MM.1S (cell line): ENCODE results near the gene SHD.

Source experiments
- DNase-seq: peaks from one replicate; pipeline ENCODE4 v3.0.0-alpha.2; 2015
- H2AFZ ChIP-seq: fragments of 300-600 bp; sonication (generic); 2 replicates; pipeline ENCODE4 v1.6.0; 2016; ENCODE audit warnings: antibody characterized with exemption, low read length
- H3F3A ChIP-seq: fragments of 300-600 bp; sonication (generic); 2 replicates; pipeline ENCODE4 v1.6.1; 2016; ENCODE audit warnings: mild to moderate bottlenecking, antibody characterized with exemption, low read length, moderate library complexity, mixed read lengths; ENCODE audit not compliant: insufficient read depth
- H3K27ac ChIP-seq: fragments of 300-600 bp; sonication (generic); 2 replicates; pipeline ENCODE4 v1.5.1; 2016; ENCODE audit warnings: mild to moderate bottlenecking, low read length
- H3K27me3 ChIP-seq: fragments of 300-600 bp; sonication (generic); replicated peaks from 2 replicates; pipeline ENCODE4 v1.6.0; 2016; ENCODE audit warnings: low read length; ENCODE audit not compliant: insufficient read depth
- H3K36me3 ChIP-seq: fragments of 300-600 bp; sonication (generic); replicated peaks from 2 replicates; pipeline ENCODE4 v1.6.1; 2016; ENCODE audit warnings: mild to moderate bottlenecking, low read length, mixed read lengths; ENCODE audit not compliant: insufficient read depth
- H3K4me1 ChIP-seq: fragments of 300-600 bp; sonication (generic); 2 replicates; pipeline ENCODE4 v1.6.1; 2016; ENCODE audit warnings: low read length, mixed read lengths
- H3K4me2 ChIP-seq: fragments of 300-600 bp; sonication (generic); 2 replicates; pipeline ENCODE4 v1.6.0; 2016; ENCODE audit warnings: low read depth, low read length
- H3K4me3 ChIP-seq: fragments of 300-600 bp; sonication (generic); 2 replicates; pipeline ENCODE4 v1.5.1; 2016; ENCODE audit warnings: low read length, mixed read lengths
- H3K79me2 ChIP-seq: fragments of 300-600 bp; sonication (generic); 2 replicates; pipeline ENCODE4 v1.6.1; 2016; ENCODE audit warnings: mixed run types, low read length, mixed read lengths
- H3K9ac ChIP-seq: fragments of 300-600 bp; sonication (generic); 2 replicates; pipeline ENCODE4 v1.6.1; 2016; ENCODE audit warnings: low read length, mixed read lengths
- H3K9me2 ChIP-seq: fragments of 300-600 bp; sonication (generic); replicated peaks from 2 replicates; pipeline ENCODE4 v1.6.1; 2016; ENCODE audit warnings: mild to moderate bottlenecking, low read length, mixed read lengths; ENCODE audit not compliant: insufficient read depth
- H3K9me3 ChIP-seq: fragments of 300-600 bp; sonication (generic); replicated peaks from 2 replicates; pipeline ENCODE4 v1.6.1; 2016; ENCODE audit warnings: mild to moderate bottlenecking, low read length, mixed read lengths; ENCODE audit not compliant: insufficient read depth
- H4K20me1 ChIP-seq: fragments of 300-600 bp; sonication (generic); 2 replicates; pipeline ENCODE4 v1.6.1; 2016; ENCODE audit warnings: mild to moderate bottlenecking, low read length, moderate library complexity, mixed read lengths; ENCODE audit not compliant: insufficient read depth
- CTCF ChIP-seq: fragments of 300-600 bp; sonication (generic); IDR thresholded peaks from 2 replicates; pipeline ENCODE4 v1.5.1; 2016; ENCODE audit warnings: antibody characterized with exemption, low read length, mixed read lengths
- EZH2 ChIP-seq: fragments of 300-600 bp; sonication (generic); optimal IDR thresholded peaks from 2 replicates; pipeline ENCODE3; 2017; ENCODE audit warnings: low read depth, mild to moderate bottlenecking, antibody characterized with exemption, low read length, mixed read lengths
- EZH2phosphoT487 ChIP-seq: fragments of 300-600 bp; sonication (generic); IDR thresholded peaks from 2 replicates; pipeline ENCODE4 v1.6.1; 2018; ENCODE audit warnings: antibody characterized with exemption, low read length

Gene SHD

GRCh38 chr19:4295972-4296771 is 17.1 kb downstream of the SHD start:
- Histone ChIP-seq H3K79me2 (no peaks in the 10 kb centered on the region), H3K4me3 (no peak overlapping the region), H3K27me3 (peaks cover 82% of the 10 kb centered on the region), H3K9me2 (no peaks in the 10 kb centered on the region), H3K36me3 (no peaks in the 10 kb centered on the region), H3F3A (no peaks in the 10 kb centered on the region), H3K9me3 (no peaks in the 10 kb centered on the region), H3K4me2 (no peak overlapping the region), H3K27ac (no peak overlapping the region), H3K4me1 (no peaks in the 10 kb centered on the region), H2AFZ (no peak overlapping the region), H3K9ac (no peak overlapping the region), H4K20me1 (no peaks in the 10 kb centered on the region)
- DNase-seq, result no peak
- TF ChIP-seq CTCF, result no peak

GRCh38 chr19:4297901-4298809 is 19.1 kb downstream of the SHD start:
- Histone ChIP-seq H3K27me3 (peaks cover 81% of the 10 kb centered on the region), H3K9ac (no peak overlapping the region), H4K20me1 (no peaks in the 10 kb centered on the region), H3K4me3 (no peak overlapping the region), H3F3A (no peaks in the 10 kb centered on the region), H3K79me2 (no peaks in the 10 kb centered on the region), H2AFZ (no peak overlapping the region), H3K9me2 (no peaks in the 10 kb centered on the region), H3K9me3 (no peaks in the 10 kb centered on the region), H3K4me2 (no peak overlapping the region), H3K36me3 (no peaks in the 10 kb centered on the region), H3K27ac (no peak overlapping the region), H3K4me1 (no peaks in the 10 kb centered on the region)
- TF ChIP-seq EZH2phosphoT487 (no peak), CTCF (no peak), EZH2 (no peak)
- no peak for DNase-seq

GRCh38 chr19:4298810-4299550 is 19.9 kb downstream of the SHD start:
- Histone ChIP-seq H2AFZ (no peak overlapping the region), H3K9ac (no peak overlapping the region), H3K27me3 (peaks cover 81% of the 10 kb centered on the region), H4K20me1 (no peaks in the 10 kb centered on the region), H3K4me2 (no peak overlapping the region), H3K4me1 (no peaks in the 10 kb centered on the region), H3K36me3 (no peaks in the 10 kb centered on the region), H3K9me3 (no peaks in the 10 kb centered on the region), H3K4me3 (no peak overlapping the region), H3K27ac (no peak overlapping the region), H3F3A (no peaks in the 10 kb centered on the region), H3K79me2 (no peaks in the 10 kb centered on the region), H3K9me2 (no peaks in the 10 kb centered on the region)
- no peak for DNase-seq
- TF ChIP-seq EZH2, result no peak
- no peak for TF ChIP-seq CTCF
- no peak for TF ChIP-seq EZH2phosphoT487
